HFFc6 (cell line): ENCODE measurements around the gene UBE4B. TPM values are rescaled to one million over a fixed set of nuclear protein-coding genes. Genes with fewer than 3 reads are reported as not detected.
A peak's percentile ranks its signal among the peaks of the same experiment; 100 is the strongest.

Experiments
- DNase-seq: peaks from one replicate; pipeline ENCODE4 v3.0.0-alpha.2; 2018
- H3K27ac Mint-ChIP-seq: 2 replicates; pipeline ENCODE4 v1.8.0; 2020; ENCODE audit warnings: mild to moderate bottlenecking, mixed read lengths
- H3K27me3 Mint-ChIP-seq: 2 replicates; pipeline ENCODE4 v1.8.0; 2021; ENCODE audit warnings: mild to moderate bottlenecking, moderate library complexity, mixed read lengths; ENCODE audit not compliant: insufficient read depth
- H3K36me3 Mint-ChIP-seq: 2 replicates; pipeline ENCODE4 v1.8.0; 2021; ENCODE audit warnings: low read depth, mixed read lengths
- H3K4me1 Mint-ChIP-seq: 2 replicates; pipeline ENCODE4 v1.8.0; 2020; ENCODE audit warnings: low read depth, mixed read lengths
- H3K4me3 Mint-ChIP-seq: 2 replicates; pipeline ENCODE4 v1.8.0; 2020; ENCODE audit warnings: mild to moderate bottlenecking, moderate library complexity, mixed read lengths
- H3K9me3 Mint-ChIP-seq: 2 replicates; pipeline ENCODE4 v1.8.0; 2020; ENCODE audit warnings: mild to moderate bottlenecking, mixed read lengths
- long read RNA-seq: library from polyadenylated mRNA; unstranded; transcript quantifications from one replicate; pipeline ENCODE4 v2.0.0, GENCODE V29; 2019
- total RNA-seq, 6 experiments: library from RNA; stranded (reverse); fragmentation: NEBNext Ultra II Directional; extraction: Animal tissue kit (Norgen Biotek cat#: 25700); gene quantifications; 2 replicates in 1 of 6; 3 replicates in 5 of 6; pipeline ENCODE4 v1.2.3, GENCODE V29; 2021
- TF ChIP-seq, protein P1 (sequence below): fragments of 200-600 bp; sonication (generic); IDR thresholded peaks from 2 replicates; pipeline ENCODE4 v1.5.0; 2021; ENCODE audit warnings: antibody characterized with exemption, mild to moderate bottlenecking

Gene UBE4B
- total RNA-seq, result 10 to 100 TPM; 46.2 to 66.0 (median 58.6) TPM
- long read RNA-seq, full-length matches to known transcripts, result 4 of 19 reads
- long read RNA-seq, partial matches to known transcripts, result 7 of 19 reads
- long read RNA-seq, other reads (novel, unspliced or antisense), result 8 of 19 reads

DNA sequence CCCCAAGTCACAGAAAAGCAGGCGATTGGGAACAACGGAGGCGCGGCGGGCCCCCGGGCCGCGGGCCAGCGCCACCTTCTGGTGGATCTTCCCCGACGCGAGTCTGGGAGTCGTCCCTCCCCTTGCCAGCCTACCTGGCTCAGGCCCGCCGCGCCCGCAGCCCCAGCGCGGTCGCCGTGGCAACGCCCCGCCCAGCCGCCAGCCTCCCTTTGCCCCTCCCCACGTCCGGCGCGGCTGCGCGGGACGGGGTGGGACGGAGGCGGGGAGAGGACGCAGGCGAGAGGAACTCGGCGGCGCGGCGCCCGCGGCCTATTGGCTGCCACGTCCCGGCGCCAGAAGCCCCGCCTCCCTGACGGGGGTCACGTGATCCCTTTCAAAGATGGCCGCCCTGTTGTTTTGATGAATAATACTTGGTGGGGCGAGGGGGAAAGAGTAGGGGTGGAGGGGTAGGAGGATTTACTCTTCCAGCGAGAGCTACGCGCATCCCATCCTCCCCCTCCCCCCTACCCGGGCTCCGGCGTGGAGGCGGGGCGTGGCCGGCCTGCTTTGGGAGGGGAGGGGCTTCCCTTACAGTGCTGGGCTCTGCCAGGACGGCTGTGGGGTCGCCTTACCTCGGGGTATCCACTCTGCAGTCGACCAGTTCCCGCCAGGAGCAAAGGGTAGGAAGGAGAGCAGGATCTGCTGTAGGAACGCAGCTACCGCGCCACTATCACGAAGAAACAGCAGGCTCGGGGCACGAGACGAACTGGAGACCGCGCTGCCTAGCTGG is at the start of gene UBE4B:
Gene UBE4B, plus strand, starts transcription at position 369 of the 769 bp plus-strand sequence. CDS start 713 bp downstream, outside the sequence.
- Mint-ChIP-seq H3K4me3 (peak within 1 kb of the TSS; percentile 96), H3K36me3 (no peaks in the 10 kb centered on the region), H3K9me3 (no peaks in the 10 kb centered on the region), H3K27ac (peak within 1 kb of the TSS; percentile 96), H3K4me1 (peaks cover 43% of the 10 kb centered on the region), H3K27me3 (no peaks in the 10 kb centered on the region; the same call in 1 of the 2 replicates)
- peak; percentile 95 for DNase-seq
- TF ChIP-seq, protein P1, sequence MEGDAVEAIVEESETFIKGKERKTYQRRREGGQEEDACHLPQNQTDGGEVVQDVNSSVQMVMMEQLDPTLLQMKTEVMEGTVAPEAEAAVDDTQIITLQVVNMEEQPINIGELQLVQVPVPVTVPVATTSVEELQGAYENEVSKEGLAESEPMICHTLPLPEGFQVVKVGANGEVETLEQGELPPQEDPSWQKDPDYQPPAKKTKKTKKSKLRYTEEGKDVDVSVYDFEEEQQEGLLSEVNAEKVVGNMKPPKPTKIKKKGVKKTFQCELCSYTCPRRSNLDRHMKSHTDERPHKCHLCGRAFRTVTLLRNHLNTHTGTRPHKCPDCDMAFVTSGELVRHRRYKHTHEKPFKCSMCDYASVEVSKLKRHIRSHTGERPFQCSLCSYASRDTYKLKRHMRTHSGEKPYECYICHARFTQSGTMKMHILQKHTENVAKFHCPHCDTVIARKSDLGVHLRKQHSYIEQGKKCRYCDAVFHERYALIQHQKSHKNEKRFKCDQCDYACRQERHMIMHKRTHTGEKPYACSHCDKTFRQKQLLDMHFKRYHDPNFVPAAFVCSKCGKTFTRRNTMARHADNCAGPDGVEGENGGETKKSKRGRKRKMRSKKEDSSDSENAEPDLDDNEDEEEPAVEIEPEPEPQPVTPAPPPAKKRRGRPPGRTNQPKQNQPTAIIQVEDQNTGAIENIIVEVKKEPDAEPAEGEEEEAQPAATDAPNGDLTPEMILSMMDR, result peak; percentile 93

DNA sequence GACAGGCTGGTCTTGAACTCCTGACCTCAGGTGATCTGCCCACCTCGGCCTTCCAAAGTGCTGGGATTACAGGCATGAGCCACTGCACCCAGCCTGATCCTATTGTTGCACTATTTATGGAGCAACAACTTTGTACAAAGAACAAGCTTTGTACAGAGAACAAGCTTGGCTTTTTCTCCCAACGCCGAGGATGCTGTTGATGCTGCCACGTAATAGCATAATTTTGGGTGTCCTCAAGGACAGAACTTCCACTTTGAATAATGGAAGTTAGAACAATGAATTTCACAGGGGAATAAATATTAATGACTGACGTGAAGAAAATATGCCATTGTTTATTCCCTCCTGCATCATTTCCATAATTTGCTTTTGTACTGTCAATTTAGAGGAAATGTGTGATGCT is 48.5 kb upstream of the UBE4B start:
- H3K27me3 Mint-ChIP-seq, result no peaks in the 10 kb centered on the region; the same call in 1 of the 2 replicates
- TF ChIP-seq, protein P1, result no peak
- H3K36me3 Mint-ChIP-seq, result peaks cover 5% of the 10 kb centered on the region; the same call in 1 of the 2 replicates
- DNase-seq, result no peak
- H3K4me1 Mint-ChIP-seq, result no peaks in the 10 kb centered on the region
- H3K27ac Mint-ChIP-seq, result no peak overlapping the region
- no peaks in the 10 kb centered on the region for H3K9me3 Mint-ChIP-seq
- H3K4me3 Mint-ChIP-seq, result no peak overlapping the region

DNA sequence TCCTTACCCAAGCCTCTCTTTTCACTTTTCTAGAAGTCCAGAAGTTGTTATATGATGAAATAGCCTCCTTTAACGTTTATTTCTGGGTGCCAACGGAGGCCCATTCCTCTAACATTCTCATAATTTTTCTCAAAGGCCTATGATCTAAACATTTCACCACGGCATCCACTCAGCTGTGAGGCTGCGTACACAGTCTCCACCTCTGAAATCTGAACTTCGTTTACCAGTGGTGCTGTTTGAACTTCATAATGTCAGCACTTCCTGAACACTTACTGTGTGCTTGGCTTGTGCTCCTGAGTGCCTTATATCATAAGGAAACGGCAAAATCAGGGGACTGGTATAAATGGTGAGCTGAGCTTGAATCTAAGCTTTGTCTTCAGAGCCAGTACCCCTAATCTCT is 47.8 kb upstream of the UBE4B start:
- Mint-ChIP-seq H3K4me1 (no peaks in the 10 kb centered on the region), H3K36me3 (peaks cover 5% of the 10 kb centered on the region; the same call in 1 of the 2 replicates), H3K4me3 (no peak overlapping the region), H3K27me3 (no peaks in the 10 kb centered on the region; the same call in 1 of the 2 replicates), H3K27ac (no peak overlapping the region), H3K9me3 (no peaks in the 10 kb centered on the region)
- TF ChIP-seq, protein P1, result no peak
- DNase-seq, result no peak

DNA sequence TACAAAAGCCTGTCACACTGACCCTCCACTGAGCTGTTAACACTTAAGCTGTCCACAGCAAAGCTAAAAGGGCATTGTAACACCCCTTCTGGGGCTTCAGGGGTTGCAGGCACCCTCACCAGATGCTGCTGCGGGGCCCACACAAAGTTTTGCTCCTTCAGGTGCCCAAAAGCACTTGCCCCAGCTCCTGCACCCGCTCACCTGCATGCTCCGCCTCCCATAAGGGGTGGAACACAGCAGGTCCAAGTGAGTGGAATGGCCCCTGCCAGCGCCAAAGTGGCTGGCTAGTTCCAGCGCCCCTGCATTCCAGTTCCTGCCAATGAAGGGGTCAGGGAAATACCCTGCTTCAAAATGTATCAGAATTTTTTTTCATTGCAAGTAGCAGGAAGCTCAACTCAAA is 43.0 kb upstream of the UBE4B start:
- Mint-ChIP-seq H3K4me3 (no peak overlapping the region), H3K27ac (no peak overlapping the region), H3K4me1 (no peaks in the 10 kb centered on the region; the same call in 1 of the 2 replicates), H3K27me3 (no peaks in the 10 kb centered on the region; the same call in none of the 2 replicates), H3K9me3 (no peaks in the 10 kb centered on the region), H3K36me3 (no peaks in the 10 kb centered on the region)
- no peak for DNase-seq
- TF ChIP-seq, protein P1, result no peak

DNA sequence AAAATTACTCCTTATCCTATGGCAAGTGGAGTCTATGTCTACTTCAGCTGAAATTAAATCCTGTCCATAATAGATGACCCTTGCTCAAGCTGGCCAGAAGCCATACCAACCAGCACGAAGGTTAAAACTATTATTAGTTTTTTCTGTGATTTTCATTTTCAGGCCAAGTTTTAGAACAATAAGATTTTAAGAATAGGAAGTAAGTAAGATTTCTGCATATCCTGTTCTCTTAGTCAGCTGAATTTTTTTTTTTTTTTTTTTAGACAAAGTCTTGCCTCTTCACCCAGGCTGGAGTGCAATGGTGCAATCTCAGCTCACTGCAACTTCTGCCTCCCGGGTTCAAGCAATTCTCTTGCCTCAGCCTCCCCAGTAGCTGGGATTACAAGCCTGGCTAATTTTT is 41.8 kb upstream of the UBE4B start:
- Mint-ChIP-seq H3K36me3 (no peaks in the 10 kb centered on the region), H3K27me3 (no peaks in the 10 kb centered on the region; the same call in none of the 2 replicates), H3K9me3 (no peaks in the 10 kb centered on the region), H3K4me1 (no peaks in the 10 kb centered on the region; the same call in 1 of the 2 replicates), H3K4me3 (no peak overlapping the region), H3K27ac (no peak overlapping the region)
- TF ChIP-seq, protein P1, result no peak
- DNase-seq, result no peak
